ENCODE data around the gene UPK2.
"Not testable (repeated sequence)": the region's sequence is repeated elsewhere in the genome, so short reads cannot be mapped to it uniquely, and the experiment has no call there.

Gene UPK2

GRCh38 chr11:118957549-118957948 lies 1.5 kb downstream of the UPK2 start:
- Histone ChIP-seq H3K4me3 (ENCODE audit: low read length) (no peak overlapping the region), H3K9me3 (replicated peaks; ENCODE audit: low read length) (no peaks in the 10 kb centered on the region), H3K36me3 (ENCODE audit: insufficient read depth, low read length) (no peaks in the 10 kb centered on the region), H3K4me1 (ENCODE audit: control insufficient read depth, insufficient read depth, low read length) (no peaks in the 10 kb centered on the region), H3K27me3 (ENCODE audit: control insufficient read depth, insufficient read depth, low read length) (peaks cover 57% of the 10 kb centered on the region), H3K9ac (ENCODE audit: low read depth, low read length) (no peak overlapping the region), H3K4me2 (ENCODE audit: low read length) (no peak overlapping the region)

- no peaks in the 10 kb centered on the region for H3K9me3 ChIP-seq (replicated peaks; ENCODE audit: low read length)
- no peaks in the 10 kb centered on the region for H3K4me1 ChIP-seq (ENCODE audit: control insufficient read depth, insufficient read depth, low read length)
- H3K27me3 ChIP-seq (ENCODE audit: control insufficient read depth, insufficient read depth, low read length) = peaks cover 56% of the 10 kb centered on the region
- no peak overlapping the region for H3K9ac ChIP-seq (ENCODE audit: low read depth, low read length)
- no peak overlapping the region for H3K4me3 ChIP-seq (ENCODE audit: low read length)
- H3K4me2 ChIP-seq (ENCODE audit: low read length) = no peak overlapping the region
- no peaks in the 10 kb centered on the region for H3K36me3 ChIP-seq (ENCODE audit: insufficient read depth, low read length)
Measured at GRCh38 chr11:118957968-118958367, 1.9 kb downstream of the UPK2 start.

DNA sequence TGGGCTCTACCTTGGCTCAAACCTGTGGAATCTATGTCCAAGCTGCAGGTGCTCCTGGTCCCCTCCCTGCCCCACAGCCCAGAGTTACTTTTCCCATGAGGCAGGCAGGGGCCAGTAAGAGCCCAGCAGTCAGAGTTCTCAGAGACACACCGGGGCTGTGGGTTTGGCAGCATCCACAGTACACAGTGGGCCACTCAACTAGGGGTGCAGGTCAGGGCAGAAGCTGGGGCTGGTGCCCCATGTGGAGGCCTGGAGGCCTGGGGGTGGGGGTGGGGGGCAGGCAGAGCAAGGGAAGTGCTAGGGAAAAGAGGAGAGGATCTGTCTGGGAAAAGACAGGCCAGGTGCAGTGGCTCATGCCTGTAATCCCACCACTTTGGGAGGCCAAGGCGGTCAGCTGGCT lies 2.5 kb downstream of the UPK2 start:
- H3K4me1 ChIP-seq (ENCODE audit: control insufficient read depth, insufficient read depth, low read length) = no peaks in the 10 kb centered on the region
- no peaks in the 10 kb centered on the region for H3K9me3 ChIP-seq (replicated peaks; ENCODE audit: low read length)
- peaks cover 51% of the 10 kb centered on the region for H3K27me3 ChIP-seq (ENCODE audit: control insufficient read depth, insufficient read depth, low read length)
- no peak overlapping the region for H3K4me2 ChIP-seq (ENCODE audit: low read length)
- H3K36me3 ChIP-seq (ENCODE audit: insufficient read depth, low read length) = no peaks in the 10 kb centered on the region
- H3K9ac ChIP-seq (ENCODE audit: low read depth, low read length) = no peak overlapping the region
- no peak overlapping the region for H3K4me3 ChIP-seq (ENCODE audit: low read length)

- Histone ChIP-seq H3K27me3 (ENCODE audit: control insufficient read depth, insufficient read depth, low read length) (peaks cover 37% of the 10 kb centered on the region), H3K4me3 (ENCODE audit: low read length) (no peak overlapping the region), H3K9me3 (replicated peaks; ENCODE audit: low read length) (no peaks in the 10 kb centered on the region), H3K36me3 (ENCODE audit: insufficient read depth, low read length) (no peaks in the 10 kb centered on the region), H3K4me1 (ENCODE audit: control insufficient read depth, insufficient read depth, low read length) (no peaks in the 10 kb centered on the region), H3K9ac (ENCODE audit: low read depth, low read length) (no peak overlapping the region), H3K4me2 (ENCODE audit: low read length) (no peak overlapping the region)
Measured at GRCh38 chr11:118961189-118961588, 5.1 kb downstream of the UPK2 start.

DNA sequence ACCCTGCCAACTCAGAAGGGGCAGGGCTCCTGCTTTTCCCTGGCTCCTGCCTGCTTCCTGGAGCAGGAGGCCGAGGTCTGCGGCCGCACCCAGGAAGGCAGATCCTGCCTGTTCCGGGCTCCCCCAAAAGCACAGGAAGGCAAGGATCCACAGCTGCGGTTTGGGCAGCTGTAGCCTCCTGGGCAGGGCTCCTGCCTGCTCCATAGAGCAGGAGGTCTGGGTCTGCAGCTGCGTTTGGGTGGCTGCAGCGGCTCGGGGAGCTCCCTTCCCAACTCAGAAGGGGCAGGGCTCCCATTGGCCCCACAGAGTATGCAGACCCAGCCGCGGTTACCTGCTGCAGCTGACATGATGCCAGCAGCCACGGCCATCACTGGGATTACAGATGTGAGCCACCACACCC lies 5.5 kb downstream of the UPK2 start:
- Histone ChIP-seq H3K27me3 (ENCODE audit: control insufficient read depth, insufficient read depth, low read length) (peaks cover 37% of the 10 kb centered on the region), H3K9me3 (replicated peaks; ENCODE audit: low read length) (no peaks in the 10 kb centered on the region), H3K4me2 (ENCODE audit: low read length) (no peak overlapping the region), H3K9ac (ENCODE audit: low read depth, low read length) (no peak overlapping the region), H3K4me1 (ENCODE audit: control insufficient read depth, insufficient read depth, low read length) (no peaks in the 10 kb centered on the region), H3K36me3 (ENCODE audit: insufficient read depth, low read length) (no peaks in the 10 kb centered on the region), H3K4me3 (ENCODE audit: low read length) (no peak overlapping the region)

GRCh38 chr11:118969508-118969907 lies 13.4 kb downstream of the UPK2 start:
- H3K4me3 ChIP-seq (ENCODE audit: low read length); H3K9me3 ChIP-seq (replicated peaks; ENCODE audit: low read length); H3K9ac ChIP-seq (ENCODE audit: low read depth, low read length); H3K36me3 ChIP-seq (ENCODE audit: insufficient read depth, low read length); H3K4me2 ChIP-seq (ENCODE audit: low read length); H3K4me1 ChIP-seq (ENCODE audit: control insufficient read depth, insufficient read depth, low read length): not testable (repeated sequence)
- peaks cover 13% of the 10 kb centered on the region for H3K27me3 ChIP-seq (ENCODE audit: control insufficient read depth, insufficient read depth, low read length)

- Histone ChIP-seq H3K4me3 (ENCODE audit: low read length) (no peak within 1 kb of the TSS), H3K9me3 (replicated peaks; ENCODE audit: low read length) (no peaks in the 10 kb centered on the region), H3K9ac (ENCODE audit: low read depth, low read length) (no peak within 1 kb of the TSS), H3K27me3 (ENCODE audit: control insufficient read depth, insufficient read depth, low read length) (peaks cover 25% of the 10 kb centered on the region), H3K4me1 (ENCODE audit: control insufficient read depth, insufficient read depth, low read length) (no peaks in the 10 kb centered on the region), H3K4me2 (ENCODE audit: low read length) (no peak within 1 kb of the TSS), H3K36me3 (ENCODE audit: insufficient read depth, low read length) (no peaks in the 10 kb centered on the region)
Measured at GRCh38 chr11:118971646-118972045, 15.5 kb downstream of the UPK2 start, which contains the start of gene FOXR1. TSS of gene FOXR1 (plus strand) at chr11:118971761. CDS start at chr11:118971932, 171 bp downstream.

DNA sequence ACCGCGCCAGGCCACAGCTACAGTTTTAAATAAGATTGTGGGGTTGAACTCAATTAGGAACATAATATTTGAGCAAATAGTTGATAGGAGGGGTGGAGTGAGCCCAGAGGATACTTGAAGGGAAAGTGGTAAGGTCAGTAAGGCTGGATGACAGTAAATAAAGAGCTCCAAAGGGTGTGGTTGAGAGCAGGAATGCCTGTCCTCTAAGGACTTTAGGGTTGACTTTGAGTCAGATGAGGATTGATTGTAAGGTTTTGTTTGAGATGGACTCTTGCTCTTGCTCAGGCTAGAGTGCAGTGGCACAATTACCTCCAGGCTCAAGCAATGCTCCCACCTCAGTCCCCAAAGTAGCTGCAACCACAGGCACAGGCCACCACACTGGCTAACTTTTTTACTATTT lies 17.9 kb downstream of the UPK2 start:
- H3K4me2 ChIP-seq (ENCODE audit: low read length) = no peak overlapping the region
- H3K9me3 ChIP-seq (replicated peaks; ENCODE audit: low read length) = no peaks in the 10 kb centered on the region
- no peak overlapping the region for H3K4me3 ChIP-seq (ENCODE audit: low read length)
- no peak overlapping the region for H3K9ac ChIP-seq (ENCODE audit: low read depth, low read length)
- peaks cover 31% of the 10 kb centered on the region for H3K27me3 ChIP-seq (ENCODE audit: control insufficient read depth, insufficient read depth, low read length)
- no peaks in the 10 kb centered on the region for H3K36me3 ChIP-seq (ENCODE audit: insufficient read depth, low read length)
- H3K4me1 ChIP-seq (ENCODE audit: control insufficient read depth, insufficient read depth, low read length) = no peaks in the 10 kb centered on the region

DNA sequence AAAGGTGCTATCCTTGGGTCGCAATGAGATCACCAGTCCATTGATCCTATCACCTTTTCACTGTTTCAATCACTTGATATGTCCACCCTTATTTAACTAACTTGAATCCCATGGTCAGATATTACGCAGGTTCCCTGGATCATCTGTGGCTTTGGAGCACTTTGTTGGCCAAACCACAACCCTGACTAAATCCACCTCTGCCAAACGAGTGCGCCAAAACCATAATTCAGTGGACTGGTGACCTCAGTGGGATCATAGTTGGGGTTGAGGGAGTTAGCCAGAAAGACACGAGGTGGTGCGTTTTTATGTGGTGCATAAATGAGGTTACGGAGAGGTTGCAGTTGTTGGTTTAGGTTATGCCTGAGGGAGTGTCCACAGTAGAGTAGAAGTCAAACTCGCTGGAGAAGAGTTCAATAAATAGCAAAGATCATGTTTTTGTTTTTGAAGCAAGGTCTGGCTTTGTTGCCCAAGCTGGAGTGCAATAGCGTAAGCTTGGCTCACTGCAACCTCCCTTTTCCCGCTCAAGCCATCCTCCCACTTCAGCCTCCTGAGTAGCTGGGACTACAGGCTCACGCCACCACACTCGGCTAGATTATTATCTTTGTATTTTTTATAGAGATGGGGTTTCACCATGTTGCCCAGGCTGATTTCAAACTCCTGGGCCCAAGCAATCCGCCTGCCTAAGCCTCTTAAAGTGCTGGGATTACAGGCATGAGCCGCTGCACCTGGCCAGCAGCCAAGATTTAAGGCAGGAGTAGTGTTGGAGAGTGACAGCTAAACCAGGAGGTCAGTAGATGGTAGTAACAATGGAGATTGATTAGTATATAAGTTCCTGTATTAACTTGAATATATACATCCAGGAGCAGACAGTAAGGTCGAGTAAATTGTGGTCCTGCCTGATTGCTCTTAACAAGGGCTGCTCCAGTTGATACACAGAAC lies 19.9 kb downstream of the UPK2 start:
- no peak overlapping the region for H3K4me3 ChIP-seq (ENCODE audit: low read length)
- no peaks in the 10 kb centered on the region for H3K36me3 ChIP-seq (ENCODE audit: insufficient read depth, low read length)
- peaks cover 46% of the 10 kb centered on the region for H3K27me3 ChIP-seq (ENCODE audit: control insufficient read depth, insufficient read depth, low read length)

DNA sequence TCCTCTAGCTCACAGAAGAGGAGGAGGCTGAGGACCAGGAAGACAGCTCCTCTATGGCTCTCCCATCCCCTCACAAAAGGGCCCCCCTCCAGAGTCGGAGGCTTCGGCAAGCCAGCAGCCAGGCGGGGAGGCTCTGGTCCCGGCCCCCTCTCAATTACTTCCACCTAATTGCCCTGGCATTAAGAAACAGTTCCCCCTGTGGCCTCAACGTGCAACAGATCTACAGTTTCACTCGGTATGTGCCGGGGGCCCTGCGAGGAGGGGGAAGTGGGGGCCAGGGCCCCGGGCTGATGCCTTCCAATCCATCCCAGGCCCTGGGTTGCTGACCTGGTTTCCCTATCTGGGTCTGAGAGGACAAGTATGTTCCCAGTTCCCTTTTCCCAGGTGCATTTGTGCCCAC lies 23.3 kb downstream of the UPK2 start:
- no peak overlapping the region for H3K4me3 ChIP-seq (ENCODE audit: low read length)
- H3K36me3 ChIP-seq (ENCODE audit: insufficient read depth, low read length) = no peaks in the 10 kb centered on the region
- no peak overlapping the region for H3K4me2 ChIP-seq (ENCODE audit: low read length)
- H3K9me3 ChIP-seq (replicated peaks; ENCODE audit: low read length) = no peaks in the 10 kb centered on the region
- no peaks in the 10 kb centered on the region for H3K4me1 ChIP-seq (ENCODE audit: control insufficient read depth, insufficient read depth, low read length)
- H3K27me3 ChIP-seq (ENCODE audit: control insufficient read depth, insufficient read depth, low read length) = peaks cover 42% of the 10 kb centered on the region
- H3K9ac ChIP-seq (ENCODE audit: low read depth, low read length) = no peak overlapping the region

More for the DNA sequence above, 19.9 kb downstream of the UPK2 start:
- Histone ChIP-seq H3K4me1 (ENCODE audit: control insufficient read depth, insufficient read depth, low read length) (no peaks in the 10 kb centered on the region), H3K4me2 (ENCODE audit: low read length) (no peak overlapping the region), H3K9ac (ENCODE audit: low read depth, low read length) (no peak overlapping the region), H3K9me3 (replicated peaks; ENCODE audit: low read length) (no peaks in the 10 kb centered on the region)

GRCh38 chr11:118980191-118980881 lies 24.2 kb downstream of the UPK2 start:
- Histone ChIP-seq H3K27me3 (ENCODE audit: control insufficient read depth, insufficient read depth, low read length) (peaks cover 33% of the 10 kb centered on the region), H3K4me3 (ENCODE audit: low read length) (no peak overlapping the region)

More at GRCh38 chr11:118980191-118980881, 24.2 kb downstream of the UPK2 start:
- H3K4me2 ChIP-seq (ENCODE audit: low read length) = no peak overlapping the region
- H3K9ac ChIP-seq (ENCODE audit: low read depth, low read length) = no peak overlapping the region
- no peaks in the 10 kb centered on the region for H3K4me1 ChIP-seq (ENCODE audit: control insufficient read depth, insufficient read depth, low read length)
- no peaks in the 10 kb centered on the region for H3K9me3 ChIP-seq (replicated peaks; ENCODE audit: low read length)
- no peaks in the 10 kb centered on the region for H3K36me3 ChIP-seq (ENCODE audit: insufficient read depth, low read length)
